WTC11 (cell line): ENCODE results near the gene PRKAG2. TPM values are rescaled to one million over a fixed set of nuclear protein-coding genes. Genes with fewer than 3 reads are reported as not detected.

Experiments
- ATAC-seq: fragments of 200-7000 bp; cut with Tn5 transposase; 2 replicates; pipeline ENCODE4 v1.10.0; 2021; ENCODE audit warnings: mild to moderate bottlenecking, moderate library complexity
- CTCF ChIA-PET: fragments of 300-600 bp; sonication (Branson Sonifier 250); formaldehyde crosslinking; loops from one replicate; lab custom pipeline; 2021; ENCODE audit warnings: antibody characterized with exemption; lab: Charles Lee
- POLR2A ChIA-PET: fragments of 350-600 bp; sonication (Branson Sonifier 250); formaldehyde crosslinking; loops from one replicate; lab custom pipeline; 2021; ENCODE audit warnings: antibody characterized with exemption; lab: Charles Lee
- DNase-seq: peaks from one replicate; pipeline ENCODE4 v3.0.0; 2021; ENCODE audit warnings: low spot score
- H3K27ac Mint-ChIP-seq: 2 replicates; pipeline ENCODE4 v1.8.0; 2021; ENCODE audit warnings: mixed read lengths
- H3K27me3 Mint-ChIP-seq: 2 replicates; pipeline ENCODE4 v1.8.0; 2021; ENCODE audit warnings: low read depth, mild to moderate bottlenecking, moderate library complexity, mixed read lengths
- H3K36me3 Mint-ChIP-seq: 2 replicates; pipeline ENCODE4 v1.8.0; 2021; ENCODE audit warnings: mixed read lengths
- H3K4me1 Mint-ChIP-seq: 2 replicates; pipeline ENCODE4 v1.8.0; 2022; ENCODE audit warnings: mixed read lengths
- H3K4me3 Mint-ChIP-seq: 2 replicates; pipeline ENCODE4 v1.8.0; 2021; ENCODE audit warnings: mild to moderate bottlenecking, moderate library complexity, mixed read lengths
- H3K9me3 Mint-ChIP-seq: 2 replicates; pipeline ENCODE4 v1.8.0; 2021; ENCODE audit warnings: mixed read lengths
- AFF4 ChIP-seq: sonication (generic); formaldehyde crosslinking; IDR thresholded peaks from 2 replicates; pipeline ENCODE4 v1.8.1; 2023; ENCODE audit warnings: mild to moderate bottlenecking, missing genetic modification reagents, borderline replicate concordance
- AR ChIP-seq: fragments of 250-450 bp; sonication (Bioruptor Pico); IDR thresholded peaks from 2 replicates; pipeline ENCODE4 v1.9.0; 2021; ENCODE audit warnings: mild to moderate bottlenecking
- ARID4B ChIP-seq: sonication (generic); formaldehyde crosslinking; IDR thresholded peaks from 2 replicates; pipeline ENCODE4 v1.8.0; 2023; ENCODE audit warnings: missing genetic modification reagents, mild to moderate bottlenecking, borderline replicate concordance
- ATF3 ChIP-seq: sonication (generic); formaldehyde crosslinking; conservative IDR thresholded peaks from 2 replicates; pipeline ENCODE4 v1.8.1; 2022; ENCODE audit warnings: mild to moderate bottlenecking, missing genetic modification reagents
- E2F5 ChIP-seq: sonication (generic); formaldehyde crosslinking; IDR thresholded peaks from 2 replicates; pipeline ENCODE4 v1.8.1; 2022; ENCODE audit warnings: mild to moderate bottlenecking, moderate library complexity, missing genetic modification reagents
- ELF4 ChIP-seq: sonication (generic); formaldehyde crosslinking; IDR thresholded peaks from 2 replicates; pipeline ENCODE4 v1.8.1; 2022; ENCODE audit warnings: low read depth, mild to moderate bottlenecking, moderate library complexity, missing genetic modification reagents
- FOXP4 ChIP-seq: sonication (generic); formaldehyde crosslinking; IDR thresholded peaks from 2 replicates; pipeline ENCODE4 v1.8.0; 2022; ENCODE audit warnings: mild to moderate bottlenecking, missing genetic modification reagents
- NFE2L1 ChIP-seq: sonication (generic); formaldehyde crosslinking; IDR thresholded peaks from 2 replicates; pipeline ENCODE4 v1.8.1; 2023; ENCODE audit warnings: missing genetic modification reagents
- SMAD4 ChIP-seq: sonication (generic); formaldehyde crosslinking; IDR thresholded peaks from 2 replicates; pipeline ENCODE4 v1.8.0; 2022; ENCODE audit warnings: mild to moderate bottlenecking, missing genetic modification reagents
- ZNF512 ChIP-seq: sonication (generic); formaldehyde crosslinking; IDR thresholded peaks from 2 replicates; pipeline ENCODE4 v1.8.1; 2022; ENCODE audit warnings: missing genetic modification reagents, borderline replicate concordance
- ZNF532 ChIP-seq: fragments of 250-450 bp; sonication (Bioruptor Pico); IDR thresholded peaks from 2 replicates; pipeline ENCODE4 v1.9.0; 2021; ENCODE audit warnings: mild to moderate bottlenecking, borderline replicate concordance
- total RNA-seq: library from RNA; stranded (reverse); gene quantifications from 3 replicates; pipeline ENCODE4 v1.2.3, GENCODE V29; 2021

PRKAG2 gene
- total RNA-seq, 1 experiment from 2014 or later, result 20.3 TPM

- Mint-ChIP-seq H3K9me3 (no peaks in the 10 kb centered on the region), H3K4me3 (no peak overlapping the region), H3K27ac (no peak overlapping the region), H3K4me1 (0 out of 2 replicates have a peak, but pooled peaks cover 2% of the 10 kb centered on the region), H3K27me3 (no peaks in the 10 kb centered on the region), H3K36me3 (no peaks in the 10 kb centered on the region)
- ChIA-PET CTCF (no interaction called here), POLR2A (no interaction called here)
- no peak for TF ChIP-seq ZNF512 (CRISPR knock-in tag)
- no peak for TF ChIP-seq NFE2L1
- DNase-seq, result no peak
- ATAC-seq, result no peak
Observed at GRCh38 chr7:151844071-151844824, 32.7 kb downstream of the PRKAG2 start.

GRCh38 chr7:151843181-151843580 is 33.7 kb downstream of the PRKAG2 start:
- ChIA-PET POLR2A (no interaction called here), CTCF (no interaction called here)
- no peaks in the 10 kb centered on the region for H3K27me3 Mint-ChIP-seq
- peaks cover 4% of the 10 kb centered on the region for H3K4me1 Mint-ChIP-seq
- DNase-seq (no peak), ATAC-seq (no peak)
- H3K36me3 Mint-ChIP-seq, result no peaks in the 10 kb centered on the region
- no peak overlapping the region for H3K4me3 Mint-ChIP-seq
- H3K9me3 Mint-ChIP-seq, result no peaks in the 10 kb centered on the region
- no peak overlapping the region for H3K27ac Mint-ChIP-seq
- TF ChIP-seq ZNF532 (CRISPR knock-in tag) (no peak), AR (no peak), ATF3 (CRISPR knock-in tag) (no peak), AFF4 (CRISPR knock-in tag) (no peak), FOXP4 (CRISPR knock-in tag) (no peak), ELF4 (CRISPR knock-in tag) (no peak), ARID4B (CRISPR knock-in tag) (no peak), SMAD4 (CRISPR knock-in tag) (no peak), E2F5 (CRISPR knock-in tag) (no peak)
